ENCODE measurements around the gene STIP1. TPM values are rescaled to one million over a fixed set of nuclear protein-coding genes. Genes with fewer than 3 reads are reported as not detected.
A peak's percentile ranks its signal among the peaks of the same experiment; 100 is the strongest.

Gene STIP1
- total RNA-seq, 1 experiment from 2014 or later, result 171 TPM

DNA sequence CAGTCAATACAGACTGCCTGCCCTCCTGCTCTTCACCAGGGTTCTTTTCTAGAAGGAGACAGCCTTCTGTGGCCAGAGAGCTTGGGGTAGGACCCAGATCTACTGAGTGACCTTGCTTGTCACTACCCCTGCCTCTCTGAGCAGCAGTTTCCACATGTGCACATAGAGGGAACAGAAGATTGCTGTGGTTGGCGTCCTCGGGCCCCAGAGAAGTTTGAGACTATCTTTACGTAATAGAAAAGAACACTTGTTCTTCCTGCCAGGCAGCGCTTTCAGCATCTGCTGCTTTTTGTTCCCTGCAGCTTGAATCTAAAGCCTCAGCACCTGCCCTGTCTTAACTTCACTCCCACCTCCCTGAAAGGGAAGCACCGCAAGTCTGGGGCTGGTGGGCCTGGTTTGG lies 53.0 kb downstream of the STIP1 start:
- Mint-ChIP-seq H3K9me3 (ENCODE audit: unreplicated experiment) (no peaks in the 10 kb centered on the region), H3K27ac (ENCODE audit: low read depth, unreplicated experiment) (no peak overlapping the region), H3K4me3 (ENCODE audit: unreplicated experiment) (no peak overlapping the region), H3K36me3 (ENCODE audit: insufficient read depth, unreplicated experiment) (peaks cover 43% of the 10 kb centered on the region), H3K4me1 (ENCODE audit: insufficient read depth, unreplicated experiment) (peaks cover 23% of the 10 kb centered on the region), H3K27me3 (ENCODE audit: insufficient read depth, unreplicated experiment) (no peaks in the 10 kb centered on the region)
- intact Hi-C loops (cut with micrococcal nuclease), result no loop called here
- no peak for DNase-seq (ENCODE audit: unreplicated experiment)
- CTCF ChIA-PET, result interaction anchor here (1.4 kb wide), 1 partner anchor 12 kb away, joined by 5 read pairs; the partner anchor contains the start of gene PLCB3
- TF ChIP-seq, protein P1, sequence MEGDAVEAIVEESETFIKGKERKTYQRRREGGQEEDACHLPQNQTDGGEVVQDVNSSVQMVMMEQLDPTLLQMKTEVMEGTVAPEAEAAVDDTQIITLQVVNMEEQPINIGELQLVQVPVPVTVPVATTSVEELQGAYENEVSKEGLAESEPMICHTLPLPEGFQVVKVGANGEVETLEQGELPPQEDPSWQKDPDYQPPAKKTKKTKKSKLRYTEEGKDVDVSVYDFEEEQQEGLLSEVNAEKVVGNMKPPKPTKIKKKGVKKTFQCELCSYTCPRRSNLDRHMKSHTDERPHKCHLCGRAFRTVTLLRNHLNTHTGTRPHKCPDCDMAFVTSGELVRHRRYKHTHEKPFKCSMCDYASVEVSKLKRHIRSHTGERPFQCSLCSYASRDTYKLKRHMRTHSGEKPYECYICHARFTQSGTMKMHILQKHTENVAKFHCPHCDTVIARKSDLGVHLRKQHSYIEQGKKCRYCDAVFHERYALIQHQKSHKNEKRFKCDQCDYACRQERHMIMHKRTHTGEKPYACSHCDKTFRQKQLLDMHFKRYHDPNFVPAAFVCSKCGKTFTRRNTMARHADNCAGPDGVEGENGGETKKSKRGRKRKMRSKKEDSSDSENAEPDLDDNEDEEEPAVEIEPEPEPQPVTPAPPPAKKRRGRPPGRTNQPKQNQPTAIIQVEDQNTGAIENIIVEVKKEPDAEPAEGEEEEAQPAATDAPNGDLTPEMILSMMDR (IDR thresholded peaks at IDR 0.05; ENCODE audit: unreplicated experiment), result no peak
- POLR2A ChIA-PET, result interaction anchor here (1.9 to 10.8 kb wide), 3 partner anchors 10 to 31 kb away, joined by 8 to 122 read pairs (median 73); partner anchors contain the start of genes DNAJC4, NUDT22, PLCB3 and TRPT1
- no TSS peak for BruUV-seq (replicated peaks)

DNA sequence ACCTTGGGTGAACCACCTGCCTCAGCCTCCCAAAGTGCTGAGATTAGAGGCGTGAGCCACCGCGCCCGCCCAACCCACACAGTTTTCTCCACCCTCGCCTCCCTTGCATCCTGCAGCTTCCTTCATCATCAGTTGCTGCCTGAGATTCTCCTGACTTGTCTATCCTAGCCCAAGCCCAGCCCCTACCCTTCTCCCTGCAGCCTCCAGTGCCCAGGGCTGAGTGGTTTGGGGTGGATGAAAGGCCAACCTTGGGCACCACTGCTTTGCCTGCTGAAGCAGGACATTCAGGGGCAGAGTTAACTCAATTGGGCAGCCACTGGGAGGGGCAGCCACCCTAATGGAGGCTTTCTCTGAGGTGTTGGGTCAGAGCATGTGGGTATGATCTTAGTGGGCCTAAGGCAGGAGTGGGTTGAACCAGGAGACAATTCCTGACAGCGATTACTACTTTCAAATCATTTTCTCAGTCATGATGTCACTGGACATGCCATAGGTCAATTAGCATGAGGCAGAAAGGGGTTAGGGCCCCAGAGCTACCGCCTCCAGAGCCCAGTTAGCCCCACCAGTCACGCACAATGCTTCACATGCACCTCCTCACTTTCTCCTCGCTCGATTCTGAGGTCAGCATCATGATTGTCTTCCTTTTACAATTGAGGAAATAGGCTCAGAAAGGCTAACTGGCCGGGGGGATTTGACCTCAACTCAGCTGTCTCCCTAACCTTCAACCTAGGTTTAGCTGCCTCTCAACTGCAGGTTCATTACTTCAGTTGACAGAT lies 53.9 kb downstream of the STIP1 start:
- DNase-seq (ENCODE audit: unreplicated experiment), result no peak
- ChIA-PET CTCF (interaction anchor here (1.0 to 1.4 kb wide), 4 partner anchors 11 to 61 kb away, joined by 3 to 5 read pairs (median 4); partner anchors contain the start of gene PLCB3), POLR2A (interaction anchor here (0.7 to 10.8 kb wide), 7 partner anchors 11 to 82 kb away, joined by 3 to 122 read pairs (median 14); partner anchors contain the start of genes CATSPERZ, DNAJC4, ESRRA and NUDT22)
- Mint-ChIP-seq H3K27ac (ENCODE audit: low read depth, unreplicated experiment) (peak overlapping the region; percentile 98), H3K27me3 (ENCODE audit: insufficient read depth, unreplicated experiment) (no peaks in the 10 kb centered on the region), H3K36me3 (ENCODE audit: insufficient read depth, unreplicated experiment) (peaks cover 51% of the 10 kb centered on the region), H3K4me1 (ENCODE audit: insufficient read depth, unreplicated experiment) (peaks cover 23% of the 10 kb centered on the region), H3K9me3 (ENCODE audit: unreplicated experiment) (no peaks in the 10 kb centered on the region), H3K4me3 (ENCODE audit: unreplicated experiment) (peak overlapping the region; percentile 93)
- intact Hi-C loops (cut with micrococcal nuclease), result no loop called here
- no TSS peak for BruUV-seq (replicated peaks)
- TF ChIP-seq, protein P1 (IDR thresholded peaks at IDR 0.05; ENCODE audit: unreplicated experiment), result no peak

DNA sequence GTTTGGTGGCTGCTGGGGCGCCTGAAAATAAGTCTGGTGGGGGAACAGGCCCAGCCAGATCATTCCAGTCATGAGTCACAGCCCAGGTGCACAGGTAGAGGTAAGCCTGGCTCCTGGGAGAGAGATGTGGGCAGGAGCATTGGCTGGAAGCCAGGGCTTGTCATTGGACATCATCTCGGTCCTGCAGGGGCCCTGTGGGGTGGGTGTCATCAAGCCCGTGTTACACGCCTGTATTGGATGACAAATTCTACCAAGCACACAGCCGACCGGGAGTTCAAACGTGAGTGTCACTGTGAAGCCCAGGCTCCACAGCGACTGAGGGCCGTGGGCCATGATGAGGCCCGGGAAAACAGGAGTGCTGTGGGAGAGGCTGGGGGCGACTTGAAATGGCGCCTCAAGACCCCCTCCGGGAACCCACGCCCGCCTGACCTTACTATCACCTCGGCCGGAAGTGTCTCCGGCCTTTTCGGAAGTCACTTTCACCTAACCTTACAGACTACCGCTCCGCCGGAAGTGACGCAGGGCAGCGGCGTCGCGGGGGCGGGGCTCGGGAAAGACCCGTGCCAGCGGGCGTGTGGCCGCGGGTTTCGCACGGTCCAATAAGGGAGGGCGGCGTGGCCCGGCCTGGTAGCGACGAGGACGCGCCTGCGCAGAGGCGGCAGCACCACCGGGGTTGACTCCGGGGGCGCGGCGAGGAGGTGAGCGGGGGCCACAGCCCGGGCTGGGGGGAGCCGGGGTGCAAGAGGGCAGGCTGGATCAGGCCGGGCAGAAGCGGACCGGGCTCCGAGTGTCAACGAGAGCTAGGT lies 54.7 kb downstream of the STIP1 start, which contains the start of gene FKBP2:
Gene FKBP2, plus strand, starts transcription at position 661 of the 806 bp plus-strand sequence. CDS start 1,293 bp downstream, outside the sequence.
- TF ChIP-seq, protein P1 (IDR thresholded peaks at IDR 0.05; ENCODE audit: unreplicated experiment), result no peak
- POLR2A ChIA-PET, result interaction anchor here (0.6 to 10.8 kb wide), 21 partner anchors 11 to 1619 kb away, joined by 3 to 122 read pairs (median 4); partner anchors contain the start of genes B3GAT3, BAD, CATSPERZ and DNAJC4
- no peaks in the 10 kb centered on the region for H3K27me3 Mint-ChIP-seq (ENCODE audit: insufficient read depth, unreplicated experiment)
- peak within 1 kb of the TSS; percentile 93 for H3K4me3 Mint-ChIP-seq (ENCODE audit: unreplicated experiment)
- peak; percentile 96 for DNase-seq (ENCODE audit: unreplicated experiment)
- peaks cover 56% of the 10 kb centered on the region for H3K36me3 Mint-ChIP-seq (ENCODE audit: insufficient read depth, unreplicated experiment)
- intact Hi-C loops (cut with micrococcal nuclease), result no loop called here
- H3K27ac Mint-ChIP-seq (ENCODE audit: low read depth, unreplicated experiment), result peak within 1 kb of the TSS; percentile 98
- CTCF ChIA-PET, result interaction anchor here (0.7 to 1.3 kb wide), 6 partner anchors 10 to 394 kb away, joined by 3 to 5 read pairs (median 4); partner anchors contain the start of gene PLCB3
- H3K4me1 Mint-ChIP-seq (ENCODE audit: insufficient read depth, unreplicated experiment), result peaks cover 19% of the 10 kb centered on the region
- H3K9me3 Mint-ChIP-seq (ENCODE audit: unreplicated experiment), result no peaks in the 10 kb centered on the region
- BruUV-seq (replicated peaks), result TSS peak; percentile 74

Measured in MCF 10A (cell line).